ENCODE measurements around the gene LHFPL2.
A peak's percentile ranks its signal among the peaks of the same experiment; 100 is the strongest.

LHFPL2 gene

DNA sequence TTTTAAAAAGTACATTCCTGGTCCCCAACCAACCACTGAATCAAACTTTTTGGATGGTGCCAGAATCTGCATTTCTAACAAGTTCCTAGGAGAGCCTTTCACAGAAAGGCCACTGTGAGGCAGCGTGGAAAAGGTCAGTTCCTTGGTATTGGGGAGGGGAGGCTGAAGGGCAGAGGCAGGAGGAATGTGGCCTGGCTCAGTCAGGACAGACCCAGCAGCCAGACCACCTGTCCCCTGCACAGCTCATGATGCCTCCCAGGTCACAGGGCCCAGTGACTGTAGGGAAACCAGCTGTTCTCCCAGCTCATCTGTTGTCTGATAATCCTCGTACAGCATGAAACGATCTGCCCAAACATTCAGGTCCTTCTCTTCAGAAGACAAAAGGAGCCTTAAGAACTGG, 132.9 kb downstream of the LHFPL2 start:
- DNase-seq (ENCODE audit: low read depth), result no peak
- no peak overlapping the region for H3K4me3 ChIP-seq (replicated peaks; ENCODE audit: low read depth, low read length)
- TF ChIP-seq, protein P1, sequence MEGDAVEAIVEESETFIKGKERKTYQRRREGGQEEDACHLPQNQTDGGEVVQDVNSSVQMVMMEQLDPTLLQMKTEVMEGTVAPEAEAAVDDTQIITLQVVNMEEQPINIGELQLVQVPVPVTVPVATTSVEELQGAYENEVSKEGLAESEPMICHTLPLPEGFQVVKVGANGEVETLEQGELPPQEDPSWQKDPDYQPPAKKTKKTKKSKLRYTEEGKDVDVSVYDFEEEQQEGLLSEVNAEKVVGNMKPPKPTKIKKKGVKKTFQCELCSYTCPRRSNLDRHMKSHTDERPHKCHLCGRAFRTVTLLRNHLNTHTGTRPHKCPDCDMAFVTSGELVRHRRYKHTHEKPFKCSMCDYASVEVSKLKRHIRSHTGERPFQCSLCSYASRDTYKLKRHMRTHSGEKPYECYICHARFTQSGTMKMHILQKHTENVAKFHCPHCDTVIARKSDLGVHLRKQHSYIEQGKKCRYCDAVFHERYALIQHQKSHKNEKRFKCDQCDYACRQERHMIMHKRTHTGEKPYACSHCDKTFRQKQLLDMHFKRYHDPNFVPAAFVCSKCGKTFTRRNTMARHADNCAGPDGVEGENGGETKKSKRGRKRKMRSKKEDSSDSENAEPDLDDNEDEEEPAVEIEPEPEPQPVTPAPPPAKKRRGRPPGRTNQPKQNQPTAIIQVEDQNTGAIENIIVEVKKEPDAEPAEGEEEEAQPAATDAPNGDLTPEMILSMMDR (IDR thresholded peaks at IDR 0.05; ENCODE audit: low read length, missing control alignments), result no peak

DNA sequence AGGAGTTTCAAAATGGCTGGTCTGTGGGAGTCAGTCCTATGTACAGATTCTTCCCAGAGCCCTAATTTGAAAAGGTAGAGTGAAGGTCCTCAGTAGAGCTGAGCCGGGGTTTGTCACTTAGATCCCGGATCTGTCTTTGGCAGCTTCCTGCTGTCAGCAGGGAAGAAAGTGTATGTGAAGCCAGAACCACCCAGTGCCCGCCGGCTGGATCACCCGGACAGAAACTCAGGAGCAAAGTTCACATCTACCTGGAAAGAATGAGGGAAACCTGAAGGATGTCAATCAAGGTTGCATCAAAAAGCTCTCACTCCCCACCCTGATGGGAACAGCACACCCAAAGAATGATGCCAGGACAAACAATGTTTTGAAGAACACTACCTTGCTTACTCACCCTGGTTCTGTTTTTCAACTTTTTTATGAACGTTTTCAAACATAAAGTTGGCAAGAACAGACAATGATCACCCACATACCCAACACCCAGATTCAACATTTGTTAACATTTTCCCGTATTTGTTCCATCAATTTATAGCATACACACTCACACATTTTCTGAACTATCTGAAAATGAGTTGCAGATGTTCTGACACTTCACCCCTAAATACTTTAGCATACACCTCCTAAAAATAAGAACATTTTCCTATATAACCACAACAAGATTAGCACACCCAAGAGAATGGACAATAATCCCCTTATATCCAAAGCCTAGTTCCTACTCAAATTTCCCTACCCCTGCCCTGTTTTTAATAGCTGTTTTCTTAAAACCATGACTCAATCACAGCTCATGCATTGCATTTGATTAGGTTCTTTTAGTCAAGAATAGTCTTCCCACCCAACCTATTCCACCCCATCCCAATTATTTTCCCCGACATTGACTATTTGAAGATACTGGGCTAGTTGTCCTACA, 133.9 kb downstream of the LHFPL2 start:
- TF ChIP-seq, protein P1 (IDR thresholded peaks at IDR 0.05; ENCODE audit: low read length, missing control alignments), result no peak
- no peak for DNase-seq (ENCODE audit: low read depth)
- H3K4me3 ChIP-seq (replicated peaks; ENCODE audit: low read depth, low read length), result no peak overlapping the region

DNA sequence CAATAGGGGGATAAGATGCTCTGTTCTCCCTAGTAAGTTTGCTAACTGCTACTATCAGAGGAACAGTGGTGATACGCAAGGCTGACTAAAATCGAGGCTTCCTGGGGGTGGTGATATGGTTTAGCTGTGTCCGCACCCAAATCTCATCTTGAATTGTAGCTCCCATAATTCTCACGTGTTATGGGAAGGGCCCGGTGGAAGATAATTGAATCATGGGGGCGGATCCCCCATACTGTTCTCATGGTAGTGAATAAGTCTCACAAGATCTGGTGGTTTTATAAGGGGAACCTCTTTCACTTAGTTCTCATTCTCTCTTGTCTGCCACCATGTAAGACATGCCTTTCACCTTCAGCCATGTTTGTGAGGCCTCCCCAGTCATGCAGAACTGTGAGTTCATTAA, 135.1 kb downstream of the LHFPL2 start:
- no peak overlapping the region for H3K4me3 ChIP-seq (replicated peaks; ENCODE audit: low read depth, low read length)
- DNase-seq (ENCODE audit: low read depth), result no peak
- TF ChIP-seq, protein P1 (IDR thresholded peaks at IDR 0.05; ENCODE audit: low read length, missing control alignments), result no peak

DNA sequence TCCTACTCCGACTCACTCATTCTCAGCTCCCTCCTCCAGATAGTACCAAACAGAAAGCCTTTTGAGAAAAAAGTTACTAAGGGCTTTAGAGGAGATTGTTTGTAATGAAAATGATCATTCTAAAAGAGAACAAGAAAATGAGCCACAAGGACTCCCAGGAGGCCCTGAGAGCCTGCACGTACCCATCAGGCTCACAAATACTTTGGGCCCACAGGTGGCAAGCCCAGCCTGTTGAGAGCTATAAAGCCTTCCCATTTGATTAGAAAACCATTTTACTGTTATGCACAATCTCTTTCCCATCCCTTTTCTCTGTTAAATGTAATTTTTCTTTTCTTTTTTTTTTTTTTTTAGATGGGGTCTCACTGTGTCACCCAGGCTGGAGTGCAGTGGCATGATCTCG, 136.1 kb downstream of the LHFPL2 start:
- TF ChIP-seq, protein P1 (IDR thresholded peaks at IDR 0.05; ENCODE audit: low read length, missing control alignments), result no peak
- DNase-seq (ENCODE audit: low read depth), result no peak
- no peak overlapping the region for H3K4me3 ChIP-seq (replicated peaks; ENCODE audit: low read depth, low read length)

DNA sequence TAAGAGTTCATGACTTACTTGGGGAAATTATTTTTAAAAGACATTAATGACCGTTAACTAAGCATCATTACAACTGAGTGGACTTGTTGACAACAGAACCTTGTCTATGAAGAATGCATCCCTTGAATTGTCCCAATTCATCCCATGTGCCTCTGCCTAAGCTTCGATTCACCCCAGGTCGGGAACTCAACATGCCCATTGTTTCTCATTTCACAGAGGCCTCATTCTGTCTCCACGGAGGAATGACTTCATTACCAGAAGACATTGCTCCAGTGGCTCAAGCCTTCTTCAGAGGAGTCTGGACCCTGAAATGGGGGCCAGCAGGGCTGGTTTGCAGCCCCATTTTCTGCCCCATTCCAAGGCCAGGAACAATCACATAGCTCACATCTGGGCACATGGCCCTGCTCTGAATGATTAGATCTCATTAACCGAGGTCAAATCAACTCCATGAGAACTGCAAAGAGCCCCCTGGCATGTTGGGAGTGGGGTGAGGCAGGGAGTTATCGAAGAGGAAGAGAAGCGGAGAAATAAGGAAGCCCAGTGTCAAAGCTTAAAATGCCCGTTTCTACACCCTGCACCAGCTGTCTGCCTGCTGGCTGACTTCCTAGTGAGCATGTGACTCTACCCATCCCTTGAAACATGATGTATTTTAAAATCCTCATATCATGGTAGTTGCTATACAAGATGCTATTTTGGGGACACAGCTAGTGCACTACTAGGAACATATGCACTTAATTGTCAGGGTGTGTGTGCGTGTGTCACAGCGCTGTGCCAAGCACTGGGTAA, 137.3 kb downstream of the LHFPL2 start:
- no peak overlapping the region for H3K4me3 ChIP-seq (replicated peaks; ENCODE audit: low read depth, low read length)
- DNase-seq (ENCODE audit: low read depth), result no peak
- TF ChIP-seq, protein P1 (IDR thresholded peaks at IDR 0.05; ENCODE audit: low read length, missing control alignments), result no peak

DNA sequence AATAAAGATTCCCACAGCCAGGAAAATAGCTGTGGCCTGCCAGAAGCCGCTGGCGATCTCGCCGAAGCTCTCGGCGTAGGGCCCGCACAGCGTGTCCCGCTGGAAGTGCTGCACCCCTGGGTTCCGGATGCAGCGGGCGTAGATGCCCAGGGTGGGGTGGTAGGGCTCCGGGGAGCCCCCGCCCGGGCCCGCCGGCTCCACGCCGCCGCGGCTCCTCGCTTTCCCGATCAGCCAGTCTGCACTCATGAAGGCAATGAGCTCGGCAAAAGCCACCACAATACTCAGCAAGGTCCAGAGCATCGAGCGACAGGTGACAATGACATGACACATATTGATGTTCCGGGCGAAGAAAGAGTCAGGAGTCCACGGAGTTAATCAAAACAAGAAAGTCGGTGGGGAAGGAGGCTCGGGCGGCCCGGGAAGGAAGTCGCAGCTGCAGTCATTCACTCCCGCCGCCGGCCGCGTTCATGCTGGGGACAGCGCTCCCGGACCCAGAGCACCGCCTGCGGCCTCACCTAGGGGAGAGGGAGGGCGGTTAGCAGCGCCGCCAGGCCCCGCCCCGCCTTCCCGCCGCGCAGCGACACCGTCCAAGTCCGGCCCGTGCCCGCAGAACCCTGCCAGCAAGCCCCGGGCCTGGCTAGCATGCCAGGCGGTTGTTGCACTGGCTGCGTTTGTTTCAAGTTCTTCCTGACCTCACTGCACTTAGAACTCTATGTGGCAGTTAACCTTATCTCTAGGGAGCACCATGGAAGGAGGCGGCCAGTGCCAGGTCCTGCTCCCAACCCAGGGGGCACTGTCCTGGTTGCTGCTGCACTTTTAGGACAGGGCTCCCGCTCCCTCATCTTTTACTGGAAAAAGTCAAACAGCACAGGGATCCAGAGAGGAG, 138.4 kb downstream of the LHFPL2 start:
- TF ChIP-seq, protein P1 (IDR thresholded peaks at IDR 0.05; ENCODE audit: low read length, missing control alignments), result peak; percentile 27
- DNase-seq (ENCODE audit: low read depth), result peak; percentile 61
- peak overlapping the region; percentile 66 for H3K4me3 ChIP-seq (replicated peaks; ENCODE audit: low read depth, low read length)

Data from fibroblast of pulmonary artery (primary cell).